AML-193 (cell line): Measurements from ENCODE around the gene FBXO24.

Source experiments
- DNase-seq, 2 experiments: peaks; one replicate each; lab custom pipeline; 2025; lab: John Stamatoyannopoulos, UW

The FBXO24 gene

DNA sequence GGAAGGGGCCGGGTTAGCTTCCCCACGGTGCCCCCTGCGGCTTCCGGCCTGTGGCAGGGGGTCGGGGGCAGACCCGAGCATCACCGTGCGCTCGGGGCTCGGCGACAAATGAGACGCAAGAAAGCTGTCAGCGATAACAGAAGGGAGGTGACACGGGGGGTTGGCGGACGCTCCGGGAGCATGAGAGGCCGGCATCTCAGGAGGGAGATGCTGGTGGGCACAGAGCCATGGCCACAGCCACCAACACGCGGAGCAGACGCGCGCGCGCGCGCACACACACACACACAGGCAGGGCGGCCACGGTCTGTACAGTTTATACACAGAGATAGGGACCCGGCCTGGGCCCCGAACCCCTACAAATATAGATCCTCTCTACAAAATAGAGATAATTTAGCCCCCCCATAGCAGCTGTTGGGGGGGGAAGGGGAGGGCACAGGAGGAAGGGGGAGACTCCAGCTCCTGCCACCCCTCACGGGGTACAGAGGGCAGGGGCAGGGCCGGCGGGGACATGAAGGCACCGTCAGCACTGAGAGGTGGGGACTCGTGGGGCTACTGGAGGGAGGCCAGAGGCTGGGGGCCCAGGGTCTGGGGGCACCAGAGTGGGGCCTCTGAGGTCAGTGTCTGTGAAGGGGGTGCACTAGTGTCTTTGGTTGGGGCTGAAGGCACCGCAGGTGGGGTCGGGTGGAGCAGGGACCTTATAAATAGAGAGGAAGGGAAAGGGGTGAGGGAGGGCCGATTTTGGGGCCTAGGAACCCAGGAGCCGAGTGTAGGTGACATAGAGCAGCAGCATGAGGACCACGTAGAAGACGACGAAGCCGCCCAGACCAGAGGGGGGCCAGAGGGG, 11.5 kb upstream of the FBXO24 start:
- DNase-seq: no peak

DNA sequence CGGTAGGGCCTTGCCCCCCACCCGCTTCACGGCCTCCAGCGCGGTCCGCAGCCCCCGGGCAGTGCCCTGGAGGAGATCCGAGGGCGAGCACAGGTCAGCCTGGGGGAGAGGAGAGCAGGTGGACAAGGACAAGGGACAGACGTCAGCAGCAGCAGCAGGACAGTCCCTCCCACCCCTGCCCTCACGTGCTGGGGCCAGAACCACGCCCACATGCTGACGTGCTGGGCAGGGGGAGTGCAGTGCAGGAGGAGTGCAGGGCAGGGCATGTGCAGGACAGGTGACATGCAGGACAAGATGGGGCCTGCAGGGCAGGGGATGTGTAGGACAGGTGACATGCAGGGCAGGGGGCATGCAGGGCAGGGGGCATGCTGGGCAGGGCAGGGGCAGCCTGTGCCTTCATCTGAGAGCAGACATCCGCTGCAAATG, 10.9 kb upstream of the FBXO24 start:
- no peak for DNase-seq

DNA sequence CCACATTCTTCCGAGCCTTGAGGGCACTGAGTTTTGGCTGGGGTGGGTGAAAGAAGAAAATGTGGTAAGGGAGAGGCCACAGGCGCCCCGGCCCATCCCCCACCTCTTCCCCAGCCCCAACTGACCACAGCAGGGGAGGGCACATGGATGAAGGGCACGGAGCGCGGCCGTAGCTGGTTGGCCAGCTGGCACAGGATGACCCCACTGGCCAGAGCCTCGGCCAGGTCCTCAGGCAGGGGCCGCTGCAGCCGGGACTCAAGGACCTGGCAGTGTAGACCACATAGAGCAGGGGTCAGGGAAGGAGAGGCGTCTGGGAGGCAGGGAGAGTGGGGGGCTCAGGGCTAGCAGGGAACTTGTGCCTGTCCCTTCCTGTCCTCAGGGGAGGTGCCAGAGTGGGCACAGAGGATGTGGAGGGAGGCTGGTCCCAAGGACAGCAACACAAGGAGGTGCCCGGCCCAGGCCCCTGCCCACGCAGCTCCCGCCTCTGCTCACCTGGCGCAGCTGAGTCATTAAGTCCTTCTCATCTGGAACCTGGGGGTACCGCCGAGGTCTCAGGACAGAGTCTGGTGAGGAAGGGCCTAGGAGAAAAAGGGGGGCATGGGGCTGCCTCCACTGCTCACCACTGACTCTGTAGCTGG, 10.3 kb upstream of the FBXO24 start:
- DNase-seq: no peak

DNA sequence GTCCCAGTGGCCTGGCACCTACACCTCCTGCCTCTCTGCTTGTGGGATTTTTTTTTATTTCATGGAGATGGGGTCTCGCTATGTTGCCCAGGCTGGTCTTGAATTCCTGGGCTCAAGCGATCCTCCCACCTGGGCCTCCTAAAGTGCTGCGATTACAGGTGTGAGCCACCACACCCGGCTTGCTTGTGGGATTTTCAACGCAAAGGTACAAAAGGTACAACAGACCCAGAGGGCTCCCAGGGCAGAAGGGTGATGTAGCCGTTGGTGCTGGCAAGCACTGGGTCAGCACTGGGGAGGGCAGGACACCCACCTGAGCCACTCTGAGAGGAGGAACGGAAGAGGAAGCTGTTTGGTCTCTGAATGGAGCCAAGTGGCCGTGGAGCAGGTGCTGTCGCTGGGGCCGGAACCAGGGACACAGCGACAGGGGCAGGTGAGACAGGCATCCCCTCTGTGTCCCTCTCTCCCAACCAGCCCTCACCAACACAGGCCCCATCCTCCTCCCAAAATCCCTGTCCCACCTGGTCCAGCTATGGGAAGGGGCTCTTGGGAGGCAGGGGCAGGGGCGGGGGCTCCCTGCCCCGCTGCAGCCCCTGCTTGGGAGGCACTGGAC, 9.6 kb upstream of the FBXO24 start:
- DNase-seq: no peak

DNA sequence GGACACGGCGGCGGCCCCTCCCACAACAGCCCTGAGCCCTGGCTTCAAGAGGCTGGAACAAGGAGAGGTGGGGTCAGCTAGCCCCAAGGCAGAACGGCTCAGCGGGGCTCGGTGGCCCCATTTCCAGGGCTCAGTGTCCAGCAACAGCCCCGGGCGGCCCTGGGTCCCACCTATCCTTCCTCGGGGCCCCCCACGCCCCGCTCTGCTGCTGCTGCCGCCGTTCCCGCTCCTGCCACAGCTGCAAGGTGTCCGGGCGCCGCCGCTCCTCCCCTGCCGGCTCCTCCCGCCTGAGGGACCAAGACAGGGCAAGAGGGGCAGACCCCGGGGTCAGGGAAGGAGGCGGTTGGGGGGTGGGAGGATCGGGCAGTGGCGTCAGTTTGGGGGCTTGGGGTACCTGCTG, 9.0 kb upstream of the FBXO24 start:
- no peak for DNase-seq

DNA sequence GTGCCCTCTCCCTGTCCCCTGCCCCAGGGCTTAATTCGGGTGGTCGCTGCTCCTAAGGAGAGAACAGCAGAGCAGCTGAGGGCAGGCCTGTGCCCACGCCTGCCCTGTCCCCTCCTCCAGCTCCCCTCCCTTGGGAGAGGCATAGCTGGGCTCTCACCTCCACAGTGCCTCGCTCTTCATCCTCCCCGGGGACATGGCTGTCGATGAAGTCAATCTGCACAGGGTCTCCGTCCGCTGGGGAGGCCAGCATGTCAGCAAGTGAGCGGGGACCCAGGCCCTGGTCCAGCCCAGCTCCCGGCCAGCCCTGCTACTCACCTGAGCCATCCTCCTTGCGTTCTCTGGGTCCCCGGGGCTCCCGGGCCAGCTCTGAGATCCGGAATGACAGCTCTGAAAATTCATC, 8.6 kb upstream of the FBXO24 start:
- DNase-seq: no peak

DNA sequence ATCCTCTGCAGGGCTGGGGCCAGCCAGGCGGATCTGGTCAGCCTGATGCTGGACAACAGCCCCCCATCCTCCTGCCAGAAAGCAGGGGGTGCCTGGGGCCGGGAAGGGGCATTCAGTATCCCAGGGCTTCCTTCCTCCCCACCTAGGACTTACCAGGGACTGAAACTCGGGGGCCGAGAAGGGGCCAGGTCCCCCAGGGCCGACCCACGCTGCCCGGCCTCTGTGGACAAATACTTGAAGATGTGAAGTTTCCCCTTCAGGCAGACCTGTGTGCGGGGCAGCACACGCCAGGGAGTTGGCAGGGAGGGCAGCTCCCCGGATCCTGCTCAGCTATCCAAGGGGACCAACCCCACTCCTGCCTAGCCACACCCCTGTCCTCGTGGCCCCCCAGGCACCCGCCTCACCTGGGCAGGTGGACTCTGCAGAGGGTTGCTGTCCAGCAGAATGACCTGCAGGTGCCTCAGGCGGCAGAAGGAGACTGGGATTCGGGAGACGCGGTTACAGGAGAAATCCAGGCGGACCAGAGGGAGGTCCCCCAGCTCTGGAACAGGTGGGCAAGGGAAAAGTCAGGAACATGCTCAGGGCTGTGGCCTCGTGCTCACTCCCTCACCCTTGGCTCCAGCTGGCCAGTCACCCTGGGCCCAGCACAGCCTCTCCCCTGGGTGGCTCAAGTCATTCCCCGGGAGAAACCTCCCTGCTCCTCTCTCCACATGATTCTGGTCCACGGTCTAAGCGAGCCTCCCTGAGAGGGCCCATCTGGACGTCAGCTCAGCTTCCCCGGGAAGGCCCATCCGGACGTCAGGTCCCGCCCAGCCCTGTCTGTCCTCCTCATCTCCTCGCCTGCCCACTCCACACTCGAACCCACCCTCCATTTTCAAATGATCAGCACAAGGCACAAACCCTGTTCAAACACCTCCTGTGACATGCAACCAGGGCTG, 7.6 kb upstream of the FBXO24 start:
- no peak for DNase-seq

DNA sequence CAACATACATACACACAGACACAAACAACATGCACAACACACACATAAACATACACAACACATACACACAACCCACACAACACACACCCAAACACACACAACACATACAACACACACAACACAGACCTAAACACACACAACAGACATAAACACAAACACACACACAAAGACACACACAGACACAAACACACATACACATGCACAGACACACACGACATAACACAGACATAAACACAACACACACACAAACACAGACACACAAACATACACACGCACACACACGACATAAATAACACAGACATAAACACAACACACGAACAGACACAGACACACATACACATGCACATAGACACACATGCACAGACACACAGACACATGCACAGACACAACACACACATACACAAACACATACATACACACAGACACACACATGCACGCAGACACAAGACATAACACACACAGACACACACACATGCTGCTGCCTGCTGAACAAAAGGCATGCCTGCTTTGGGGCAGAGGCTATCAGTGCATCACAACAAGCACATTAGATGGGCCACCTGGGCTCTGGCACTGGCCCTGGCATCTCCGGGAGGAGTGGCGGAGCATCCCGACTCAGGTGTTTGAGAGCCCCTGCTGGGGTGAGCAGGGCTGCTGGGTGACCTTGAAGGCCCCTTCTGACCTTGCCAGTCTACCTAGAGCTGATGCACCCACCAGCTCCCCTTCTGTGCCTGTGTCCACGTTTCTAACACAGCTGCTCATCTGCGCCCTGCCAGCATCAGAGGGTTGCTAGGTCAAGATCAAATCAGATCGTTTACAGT, 5.5 kb upstream of the FBXO24 start:
- DNase-seq: no peak

DNA sequence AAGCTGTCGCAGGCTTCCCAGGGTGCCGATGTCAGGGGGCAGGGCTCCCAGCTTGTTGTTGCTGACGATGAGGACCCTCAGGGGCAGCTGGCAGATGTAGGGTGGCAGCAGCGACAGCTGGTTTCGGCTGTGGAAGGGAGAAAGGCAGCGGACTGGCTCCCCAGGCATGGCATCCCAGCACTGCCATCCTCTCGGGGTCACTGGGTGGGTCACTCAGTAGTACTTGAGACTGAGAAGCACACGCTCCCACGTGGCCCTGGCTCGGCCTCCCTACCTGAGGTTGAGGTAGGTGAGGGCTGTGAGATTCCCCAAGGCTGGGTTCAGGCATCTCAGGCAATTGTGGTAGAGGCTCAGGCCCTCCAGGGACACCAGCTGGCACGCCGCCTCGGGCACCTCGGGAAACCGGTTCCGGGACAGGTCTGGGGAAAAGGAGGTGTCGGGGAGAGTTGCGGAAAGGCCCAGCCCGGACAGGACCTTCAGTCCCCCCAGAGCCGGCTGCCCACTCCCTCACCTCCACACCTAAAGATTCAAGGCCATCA, 4.0 kb upstream of the FBXO24 start:
- DNase-seq: no peak

DNA sequence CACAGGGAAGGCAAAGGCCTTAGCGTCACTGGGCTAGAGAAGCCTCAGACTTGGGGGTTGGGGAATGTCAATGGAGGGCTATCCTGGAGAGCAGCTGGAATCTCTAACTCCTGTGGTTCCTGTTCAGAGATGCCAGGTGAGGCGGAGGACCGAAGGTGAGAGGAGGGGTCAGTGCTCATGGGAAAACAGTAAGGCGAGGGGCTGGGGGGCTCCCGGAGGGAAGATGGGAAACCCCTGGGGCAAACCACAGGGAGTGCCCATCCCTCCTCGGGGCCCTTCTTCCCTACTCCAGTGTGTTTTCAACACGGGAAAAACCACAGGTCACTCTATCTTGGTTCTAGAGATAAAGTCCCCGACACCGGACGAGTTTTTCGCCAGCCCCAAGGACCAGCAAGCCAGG, 3.5 kb upstream of the FBXO24 start:
- no peak for DNase-seq

DNA sequence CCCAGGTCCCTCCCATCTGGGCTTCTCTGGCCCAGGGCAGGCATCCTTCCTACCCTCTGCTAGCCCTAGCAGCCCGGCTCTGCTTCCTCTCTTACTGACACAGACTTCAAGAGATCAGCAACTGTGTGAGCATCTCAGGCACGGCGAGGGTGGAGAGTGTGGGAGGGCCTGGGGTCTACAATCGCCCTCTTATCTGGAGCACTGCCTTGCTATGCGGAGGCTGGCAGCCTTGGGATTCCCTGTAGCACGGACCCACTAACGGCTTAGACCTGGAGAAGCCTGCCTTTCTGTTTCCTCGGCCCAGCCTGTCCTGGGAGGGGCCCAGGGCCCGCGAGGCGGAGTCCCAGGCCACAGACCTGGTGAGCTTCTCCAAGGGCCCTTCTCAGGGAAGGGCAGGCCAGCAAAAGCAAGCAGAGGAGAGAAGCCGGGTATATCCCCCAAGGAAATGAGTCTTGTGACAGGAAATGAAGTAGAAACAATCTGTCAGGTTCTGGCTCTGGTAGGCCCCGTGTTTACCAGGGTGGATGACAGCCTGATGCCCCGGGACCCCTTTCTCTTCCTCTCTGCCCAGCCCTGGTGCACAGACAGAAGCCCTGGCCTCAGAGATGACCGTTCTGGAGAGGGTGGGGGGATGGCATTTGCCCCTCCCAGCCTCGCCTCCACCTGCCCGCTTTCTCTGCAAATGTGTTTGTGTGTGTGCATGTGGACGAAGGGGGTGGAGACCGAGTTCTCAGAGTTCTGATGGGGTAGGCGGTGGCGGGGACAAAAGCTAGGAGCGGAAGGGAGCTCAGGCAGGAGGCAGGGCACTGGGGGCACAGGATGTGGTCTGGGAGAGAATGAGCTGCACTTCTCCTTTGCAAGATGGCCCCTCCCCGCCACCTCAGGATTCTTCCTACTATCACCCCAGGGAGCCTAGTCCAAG, 2.7 kb upstream of the FBXO24 start:
- peak; percentile 91 to 94 for DNase-seq

DNA sequence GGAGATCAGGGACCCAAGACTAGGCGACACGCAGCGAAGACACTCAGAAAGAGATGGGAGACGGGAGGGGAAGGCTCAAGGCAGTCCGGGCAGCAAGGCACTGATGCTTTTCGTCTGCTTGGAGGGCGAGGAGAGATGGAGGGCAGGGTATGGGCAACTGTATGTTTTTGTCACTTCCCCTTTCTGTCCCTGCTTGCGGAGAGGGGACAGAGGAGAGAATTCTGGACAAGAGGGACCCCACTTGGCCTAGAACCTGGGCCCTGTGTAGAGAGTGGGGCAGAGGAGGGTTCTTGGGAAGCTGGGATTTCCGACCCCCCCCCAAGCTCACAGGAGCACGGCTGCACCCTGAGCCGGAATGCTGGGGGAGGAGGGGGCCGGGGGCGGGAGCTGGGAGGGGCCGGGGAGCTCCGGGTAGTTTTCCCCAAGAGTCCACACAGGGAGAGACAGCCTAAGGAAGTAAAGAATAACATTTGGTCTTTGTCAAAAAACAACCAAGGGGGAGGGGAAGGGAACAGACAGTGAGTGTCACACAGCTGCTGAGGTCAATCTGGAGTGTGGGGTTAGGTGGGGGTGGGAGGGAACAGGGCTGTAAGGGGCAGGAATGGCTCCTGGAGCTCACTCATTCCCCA, 2.0 kb upstream of the FBXO24 start:
- DNase-seq: peak; percentile 75 to 90

DNA sequence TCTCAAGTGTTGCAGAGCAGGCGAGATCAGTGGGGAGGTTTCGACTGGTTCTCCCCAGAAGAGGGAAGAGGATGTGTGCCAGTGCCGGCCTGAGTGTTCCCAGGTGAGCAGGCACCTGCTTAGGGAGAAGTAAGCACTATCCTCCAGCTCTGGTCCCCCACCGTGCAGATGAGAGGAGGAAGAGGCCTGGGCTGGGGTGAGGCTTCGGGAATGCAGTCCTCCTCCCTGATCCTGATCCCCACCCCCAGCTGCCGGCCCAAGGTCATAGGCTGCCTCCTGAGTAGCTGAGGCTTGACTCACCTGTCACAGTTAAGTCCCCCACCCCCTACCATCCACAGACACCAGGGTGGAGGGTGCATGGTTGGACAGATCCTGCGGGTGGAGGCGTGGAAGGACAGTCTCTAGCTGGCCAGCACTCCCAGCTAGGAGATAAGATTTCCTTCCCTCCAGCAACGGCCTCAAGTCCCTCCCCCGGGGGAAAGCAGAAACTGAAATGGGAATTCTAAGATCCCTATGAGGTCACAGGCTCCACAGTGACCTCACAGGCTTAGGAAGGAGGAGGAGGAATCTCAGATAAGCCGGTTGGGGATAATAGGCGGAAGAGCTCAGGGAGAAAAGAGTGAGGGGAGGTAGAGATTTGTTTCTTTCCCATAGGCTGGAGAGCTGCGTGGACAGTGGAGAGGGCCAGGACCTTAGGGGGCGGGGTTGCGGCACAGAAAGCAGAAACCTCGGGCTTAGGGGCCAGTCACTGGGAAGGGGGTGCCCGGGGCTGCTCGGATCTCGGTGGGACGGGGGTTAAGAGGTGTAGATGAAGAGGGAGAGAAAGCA, 1.2 kb upstream of the FBXO24 start:
- no peak for DNase-seq

DNA sequence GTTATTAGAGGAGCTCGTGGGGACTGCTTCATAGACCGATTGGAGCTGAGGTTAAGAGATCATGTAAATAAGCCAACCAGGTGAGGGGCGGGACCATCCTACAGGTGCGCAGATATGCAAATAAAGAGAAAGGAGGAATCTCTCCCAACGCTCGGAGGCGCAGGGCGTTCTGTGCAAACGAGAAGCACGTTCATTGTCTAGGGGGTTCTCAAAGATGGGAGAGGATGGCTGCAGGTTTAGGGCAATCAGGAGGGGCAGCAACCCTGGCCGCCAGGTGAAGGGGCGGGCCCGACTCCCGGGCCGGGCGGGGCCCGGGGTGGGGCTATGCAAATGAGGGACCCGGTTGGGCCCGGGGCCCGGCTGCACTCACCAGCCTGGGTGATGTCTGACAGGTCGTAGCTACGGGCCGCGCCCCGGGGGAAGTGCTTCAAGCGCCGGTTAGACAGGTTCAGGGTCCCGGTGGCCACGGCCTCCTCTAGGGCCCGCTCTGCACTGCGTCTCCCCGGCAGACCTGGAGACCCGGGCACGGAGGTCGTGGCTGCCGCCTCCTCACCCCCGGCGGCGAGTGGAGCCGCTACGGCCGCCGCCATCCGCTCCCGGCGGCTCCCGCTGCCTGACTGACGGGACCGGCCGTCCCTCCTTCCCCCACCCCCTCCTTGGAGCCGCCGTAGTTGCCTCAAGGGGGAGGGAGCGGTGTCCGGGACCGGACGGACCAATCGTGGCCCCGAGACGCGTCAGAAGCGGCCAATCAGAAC, 440 bp upstream of the FBXO24 start, which contains the start of gene LRCH4:
TSS of gene LRCH4 (minus strand) at position 619 of the 755 bp plus-strand sequence. CDS start at position 590, 29 bp downstream.
- no peak for DNase-seq

DNA sequence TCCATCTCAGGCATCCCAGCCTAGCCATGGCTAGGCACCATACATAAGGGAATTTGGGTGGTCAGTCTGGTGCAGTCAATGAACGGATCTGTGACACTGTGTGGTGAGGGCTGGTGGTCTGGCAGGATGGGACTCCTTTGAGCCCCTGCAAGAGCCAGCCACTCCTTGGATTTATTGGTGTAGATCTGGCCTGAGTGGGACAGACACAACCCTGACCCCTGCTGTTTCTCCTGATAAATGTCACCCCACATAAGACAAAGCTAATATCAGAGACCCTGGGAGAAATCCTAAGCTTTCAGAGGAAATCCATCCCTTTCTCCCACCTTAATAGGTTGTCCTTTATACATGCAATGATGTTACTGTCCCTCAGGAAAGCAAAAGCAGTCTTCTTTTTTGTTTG, 2.3 kb downstream of the FBXO24 start:
- peak; percentile 37 to 52 for DNase-seq

DNA sequence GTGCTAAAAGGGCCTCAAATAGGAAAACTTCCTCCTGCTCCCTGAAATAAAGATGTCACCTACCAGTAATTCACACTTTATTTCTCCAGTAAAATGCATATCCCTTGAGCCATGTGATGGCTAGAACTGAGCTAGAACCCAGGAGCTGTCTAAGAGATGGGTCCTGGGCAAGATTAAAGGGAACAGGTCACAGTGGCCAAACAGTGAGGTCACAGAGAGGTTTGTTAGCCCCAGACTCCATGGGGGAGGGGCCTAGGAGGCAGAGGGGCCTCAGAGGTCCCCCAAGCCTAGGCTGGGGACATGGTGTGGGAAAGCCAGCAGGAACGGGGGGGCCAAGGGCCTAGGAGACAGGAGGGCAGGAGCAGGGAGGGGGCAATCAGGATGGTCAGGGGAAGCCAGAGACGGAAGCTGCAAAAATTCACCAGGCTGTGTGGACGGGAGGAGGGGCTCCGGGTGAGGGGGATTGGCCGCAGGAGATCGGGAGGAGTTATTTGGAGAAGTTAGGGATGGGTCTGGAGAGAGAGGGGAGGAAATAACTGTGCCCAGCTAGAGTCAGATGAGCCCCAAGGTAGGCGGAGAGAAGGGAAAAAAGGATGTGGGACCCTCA, 3.3 kb downstream of the FBXO24 start:
- DNase-seq: no peak

DNA sequence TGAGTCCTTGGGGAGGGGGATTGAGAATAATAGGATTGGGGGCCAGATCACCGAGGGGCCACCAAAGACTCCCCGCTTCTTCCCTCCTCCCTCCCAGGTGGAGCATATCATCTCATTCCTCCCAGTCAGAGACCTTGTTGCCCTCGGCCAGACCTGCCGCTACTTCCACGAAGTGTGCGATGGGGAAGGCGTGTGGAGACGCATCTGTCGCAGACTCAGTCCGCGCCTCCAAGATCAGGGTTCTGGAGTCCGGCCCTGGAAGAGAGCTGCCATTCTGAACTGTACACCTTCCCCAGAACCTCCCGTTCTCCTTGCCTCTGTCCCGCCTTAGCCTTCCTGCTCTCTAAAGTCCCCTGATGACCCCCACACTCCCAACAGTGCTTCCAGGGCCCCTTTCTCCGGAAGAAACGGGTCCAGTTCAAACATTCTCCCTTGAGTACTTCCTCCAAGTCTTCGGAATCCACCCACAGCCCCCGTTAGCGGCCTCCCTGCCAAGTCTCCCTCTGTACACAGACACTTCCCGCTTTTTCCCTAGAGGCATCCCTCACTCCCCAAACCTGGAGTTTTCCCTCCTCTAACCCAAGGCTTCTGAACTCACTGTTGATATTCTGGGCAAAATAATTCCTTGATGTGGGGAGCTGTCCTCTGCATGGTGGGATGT, 4.1 kb downstream of the FBXO24 start:
- no peak for DNase-seq
